Aorta (tissue), 5 donors: ENCODE data around the gene TMEM259. TPM values are rescaled to one million over a fixed set of nuclear protein-coding genes. Genes with fewer than 3 reads are reported as not detected.

Experiments used
- ATAC-seq: fragments of 200-7000 bp; cut with Tn5 transposase; one replicate; pipeline ENCODE4 v1.9.1; 2022; ENCODE audit warnings: moderate library complexity; ENCODE audit not compliant: low FRiP score
- DNase-seq, 2 donors: peaks; one replicate each; pipeline ENCODE4 v3.0.0-alpha.2; 2020
- H3K27ac ChIP-seq, 2 donors: one replicate each; pipeline ENCODE4 v1.5.1; 2013; ENCODE audit warnings: low read length in 2 of 2, mild to moderate bottlenecking in 2 of 2, moderate library complexity in 2 of 2, control low read depth in 1 of 2, inconsistent platforms in 1 of 2, low read depth in 1 of 2
- H3K27me3 ChIP-seq, 2 donors: one replicate each; pipeline ENCODE4 v1.6.1; 2013; ENCODE audit warnings: control low read depth in 1 of 2, low read length in 1 of 2, mild to moderate bottlenecking in 1 of 2, moderate library complexity in 1 of 2; ENCODE audit not compliant: insufficient read depth in 2 of 2, control insufficient read depth in 1 of 2
- H3K36me3 ChIP-seq, 2 donors: one replicate each; pipeline ENCODE4 v1.6.1; 2013; ENCODE audit warnings: control low read depth in 1 of 2, low read length in 1 of 2, mild to moderate bottlenecking in 1 of 2; ENCODE audit not compliant: insufficient read depth in 2 of 2, control insufficient read depth in 1 of 2
- H3K4me1 ChIP-seq, 2 donors: one replicate each; pipeline ENCODE4 v1.6.1; 2013; ENCODE audit warnings: low read length in 2 of 2, control low read depth in 1 of 2, mild to moderate bottlenecking in 1 of 2, moderate library complexity in 1 of 2; ENCODE audit not compliant: insufficient read depth in 2 of 2, control insufficient read depth in 1 of 2
- H3K4me3 ChIP-seq, 2 donors: one replicate each; pipeline ENCODE4 v1.5.1; 2013; ENCODE audit warnings: low read length in 2 of 2, control low read depth in 1 of 2, mild to moderate bottlenecking in 1 of 2
- H3K9me3 ChIP-seq: one replicate; pipeline ENCODE4 v1.6.1; 2013; ENCODE audit warnings: mild to moderate bottlenecking, low read length; ENCODE audit not compliant: control insufficient read depth
- WGBS, 2 donors: extraction: QIAGEN DNeasy Blood & Tissue Kit; methylation state at CpG; one replicate each; pipeline ENCODE4 v1.1.7; 2013; 5-methylcytosine and 5-hydroxymethylcytosine counted together
- intact Hi-C, 2 donors: fragments of 100-400 bp; cut with DNase I; formaldehyde crosslinking; loops; one replicate each; pipeline versions ENCODE4 v1.14.2 to v1.15.0; 2022
- polyA plus RNA-seq, 2 donors: library from polyadenylated mRNA; stranded (reverse); fragments of 200-250 nt; gene quantifications; one replicate each; pipeline ENCODE4 v1.2.3, GENCODE V29; 2013
- total RNA-seq, 2 donors: library from RNA; stranded (reverse); fragmentation: NEBNext Ultra II Directional; extraction: Animal tissue kit (Norgen Biotek cat#: 25700); gene quantifications; one replicate each; pipeline ENCODE4 v1.2.1, GENCODE V29; 2021
- donor health status: healthy with polysubstance abuse.
- donor health status: Bipolar disorder and iron deficiency.
- donor health status: DM: no; HTN: no; CAD: no.
- donor health status: DM: no; HTN: no; CAD: no.
- donor health status: DM: yes; HTN: yes; CAD: no.

TMEM259 gene
- total and polyA plus RNA-seq, 4 donors, result 50.1 to 434 (median 130) TPM

DNA sequence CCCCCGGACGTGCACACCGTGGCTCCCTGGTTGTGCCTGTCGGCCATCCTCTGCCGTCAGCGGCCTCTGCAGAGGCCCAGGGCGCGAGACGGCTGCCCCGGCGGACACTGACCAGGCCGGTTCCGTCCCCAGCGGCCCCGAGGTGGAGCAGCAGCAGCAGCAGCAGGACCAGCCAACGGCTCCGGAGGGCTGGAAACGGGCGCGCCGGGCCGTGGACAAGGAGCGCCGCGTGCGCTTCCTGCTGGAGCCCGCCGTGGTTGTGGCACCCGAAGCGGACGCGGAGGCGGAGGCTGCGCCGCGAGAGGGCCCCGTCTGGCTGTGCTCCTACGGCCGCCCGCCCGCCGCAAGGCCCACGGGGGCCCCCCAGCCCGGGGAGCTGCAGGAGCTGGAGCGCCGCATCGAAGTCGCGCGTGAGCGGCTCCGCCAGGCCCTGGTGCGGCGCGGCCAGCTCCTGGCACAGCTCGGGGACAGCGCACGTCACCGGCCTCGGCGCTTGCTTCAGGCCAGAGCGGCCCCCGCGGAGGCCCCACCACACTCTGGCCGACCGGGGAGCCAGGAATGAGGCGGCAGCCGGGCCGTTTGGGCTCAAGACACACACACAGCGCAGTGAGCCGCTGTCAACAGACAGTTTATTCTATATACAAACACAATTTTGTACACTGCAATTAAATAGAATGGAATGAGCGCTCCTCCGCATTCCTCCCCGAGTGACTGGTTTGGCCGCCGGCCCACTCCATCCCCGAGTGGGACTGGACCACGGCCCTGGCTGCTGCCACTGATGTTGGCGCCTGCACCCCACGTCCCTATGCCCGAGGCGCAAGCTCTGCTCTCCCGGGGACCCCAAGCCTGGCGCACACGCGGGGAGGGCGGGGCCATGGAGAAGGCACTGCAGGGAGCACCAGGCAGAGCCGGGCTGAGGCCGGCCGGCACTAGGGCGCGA lies 11.6 kb downstream of the TMEM259 start:
- Histone ChIP-seq H3K27me3 (no peaks in the 10 kb centered on the region), H3K27ac (no peak overlapping the region), H3K9me3 (no peaks in the 10 kb centered on the region), H3K4me1 (no peaks in the 10 kb centered on the region), H3K36me3 (no peaks in the 10 kb centered on the region), H3K4me3 (no peak overlapping the region)
- ATAC-seq, result no peak
- intact Hi-C loops, result no loop called here
- no peak for DNase-seq
- 80 to 81% methylated on average over 82 to 92 of the region's 92 CpGs for WGBS, 2 donors

GRCh38 chr19:1008268-1009040 lies 12.5 kb downstream of the TMEM259 start:
- Histone ChIP-seq H3K36me3 (no peaks in the 10 kb centered on the region), H3K27me3 (no peaks in the 10 kb centered on the region), H3K27ac (no peak overlapping the region), H3K4me1 (no peaks in the 10 kb centered on the region), H3K4me3 (no peak overlapping the region), H3K9me3 (no peaks in the 10 kb centered on the region)
- ATAC-seq, result no peak
- intact Hi-C loops, result no loop called here
- DNase-seq, result no peak
- WGBS, 2 donors, result 93 to 94% methylated on average over 28 to 45 of the region's 45 CpGs

DNA sequence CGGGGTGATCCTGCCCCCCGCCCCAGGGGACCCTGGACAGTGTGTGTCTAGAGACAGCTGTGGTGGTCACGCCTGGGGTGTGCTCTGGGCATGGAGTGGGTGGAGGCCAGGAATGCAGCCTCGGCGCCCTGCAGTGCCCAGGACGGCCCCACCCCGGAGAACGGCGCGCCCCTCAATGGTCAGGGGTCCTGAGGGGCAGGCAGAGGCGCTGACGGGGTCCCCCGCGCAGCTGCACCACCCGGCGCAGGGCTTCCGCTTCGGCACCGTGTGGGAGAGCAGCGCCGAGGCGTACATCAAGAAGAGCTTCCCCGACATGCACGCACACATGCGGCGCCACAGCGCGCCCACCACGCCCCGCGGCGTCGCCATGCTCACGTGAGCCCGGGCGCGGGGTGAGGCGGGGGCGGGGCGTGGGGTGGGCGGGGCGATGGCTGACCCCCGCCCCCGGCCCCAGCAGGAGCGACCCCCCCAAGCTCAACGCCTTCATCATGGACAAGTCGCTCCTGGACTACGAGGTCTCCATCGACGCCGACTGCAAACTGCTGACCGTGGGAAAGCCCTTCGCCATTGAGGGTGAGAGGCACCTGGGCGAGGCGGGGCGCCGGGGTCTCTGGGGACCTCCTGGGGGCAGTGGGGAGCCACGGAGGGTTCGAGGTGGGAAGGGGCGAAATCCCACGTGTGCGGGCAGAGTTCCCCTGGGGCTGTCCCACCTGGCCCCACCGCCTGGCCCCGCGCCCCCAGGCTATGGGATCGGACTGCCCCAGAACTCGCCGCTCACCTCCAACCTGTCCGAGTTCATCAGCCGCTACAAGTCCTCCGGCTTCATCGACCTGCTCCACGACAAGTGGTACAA lies 13.3 kb downstream of the TMEM259 start:
- H3K27ac ChIP-seq, result no peak overlapping the region
- H3K9me3 ChIP-seq, result no peaks in the 10 kb centered on the region
- no peak for ATAC-seq
- intact Hi-C loops, result no loop called here
- H3K27me3 ChIP-seq, result no peaks in the 10 kb centered on the region
- H3K4me3 ChIP-seq, result no peak overlapping the region
- 93% methylated on average over 63 to 73 of the region's 73 CpGs for WGBS, 2 donors
- H3K4me1 ChIP-seq, result no peaks in the 10 kb centered on the region
- H3K36me3 ChIP-seq, result no peaks in the 10 kb centered on the region
- DNase-seq, result no peak

GRCh38 chr19:1006711-1007398 lies 14.1 kb downstream of the TMEM259 start:
- intact Hi-C loops, result no loop called here
- WGBS, 2 donors, result 69 to 75% methylated on average over 27 of the region's 27 CpGs
- no peak for DNase-seq

DNA sequence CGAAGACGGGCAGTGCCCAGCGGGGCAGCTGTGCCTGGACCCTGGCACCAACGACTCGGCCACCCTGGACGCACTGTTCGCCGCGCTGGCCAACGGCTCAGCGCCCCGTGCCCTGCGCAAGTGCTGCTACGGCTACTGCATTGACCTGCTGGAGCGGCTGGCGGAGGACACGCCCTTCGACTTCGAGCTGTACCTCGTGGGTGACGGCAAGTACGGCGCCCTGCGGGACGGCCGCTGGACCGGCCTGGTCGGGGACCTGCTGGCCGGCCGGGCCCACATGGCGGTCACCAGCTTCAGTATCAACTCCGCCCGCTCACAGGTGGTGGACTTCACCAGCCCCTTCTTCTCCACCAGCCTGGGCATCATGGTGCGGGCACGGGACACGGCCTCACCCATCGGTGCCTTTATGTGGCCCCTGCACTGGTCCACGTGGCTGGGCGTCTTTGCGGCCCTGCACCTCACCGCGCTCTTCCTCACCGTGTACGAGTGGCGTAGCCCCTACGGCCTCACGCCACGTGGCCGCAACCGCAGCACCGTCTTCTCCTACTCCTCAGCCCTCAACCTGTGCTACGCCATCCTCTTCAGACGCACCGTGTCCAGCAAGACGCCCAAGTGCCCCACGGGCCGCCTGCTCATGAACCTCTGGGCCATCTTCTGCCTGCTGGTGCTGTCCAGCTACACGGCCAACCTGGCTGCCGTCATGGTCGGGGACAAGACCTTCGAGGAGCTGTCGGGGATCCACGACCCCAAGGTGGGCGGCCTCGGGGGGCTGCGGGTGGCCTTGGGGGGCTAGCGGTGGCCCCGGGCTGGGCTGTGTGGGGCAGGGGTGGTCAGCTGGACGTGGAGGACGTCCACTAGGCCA lies 15.9 kb downstream of the TMEM259 start:
- no peak for DNase-seq
- Histone ChIP-seq H3K36me3 (no peaks in the 10 kb centered on the region), H3K4me1 (no peaks in the 10 kb centered on the region), H3K9me3 (no peaks in the 10 kb centered on the region), H3K27ac (no peak overlapping the region), H3K27me3 (no peaks in the 10 kb centered on the region), H3K4me3 (no peak overlapping the region)
- 89 to 90% methylated on average over 70 of the region's 70 CpGs for WGBS, 2 donors
- ATAC-seq, result no peak
- intact Hi-C loops, result no loop called here

More at GRCh38 chr19:1006711-1007398, 14.1 kb downstream of the TMEM259 start:
- ATAC-seq, result no peak
- H3K27ac ChIP-seq, result no peak overlapping the region
- no peaks in the 10 kb centered on the region for H3K9me3 ChIP-seq
- H3K36me3 ChIP-seq, result no peaks in the 10 kb centered on the region
- H3K4me3 ChIP-seq, result no peak overlapping the region
- H3K27me3 ChIP-seq, result no peaks in the 10 kb centered on the region
- no peaks in the 10 kb centered on the region for H3K4me1 ChIP-seq

- Histone ChIP-seq H3K9me3 (no peaks in the 10 kb centered on the region), H3K4me1 (no peaks in the 10 kb centered on the region), H3K36me3 (no peaks in the 10 kb centered on the region), H3K27ac (no peak overlapping the region), H3K27me3 (no peaks in the 10 kb centered on the region), H3K4me3 (no peak overlapping the region)
- 71 to 73% methylated on average over 32 of the region's 32 CpGs for WGBS, 2 donors
- ATAC-seq (no peak), DNase-seq (no peak)
- intact Hi-C loops, result no loop called here
Observed at GRCh38 chr19:1004204-1004802, 16.6 kb downstream of the TMEM259 start.

DNA sequence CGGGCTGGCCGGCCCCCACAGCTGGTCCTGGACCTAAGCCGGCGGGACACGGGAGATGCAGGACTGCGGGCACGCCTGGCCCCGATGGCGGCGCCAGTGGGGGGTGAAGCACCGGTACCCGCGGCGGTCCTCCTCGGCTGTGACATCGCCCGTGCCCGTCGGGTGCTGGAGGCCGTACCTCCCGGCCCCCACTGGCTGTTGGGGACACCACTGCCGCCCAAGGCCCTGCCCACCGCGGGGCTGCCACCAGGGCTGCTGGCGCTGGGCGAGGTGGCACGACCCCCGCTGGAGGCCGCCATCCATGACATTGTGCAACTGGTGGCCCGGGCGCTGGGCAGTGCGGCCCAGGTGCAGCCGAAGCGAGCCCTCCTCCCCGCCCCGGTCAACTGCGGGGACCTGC lies 17.6 kb downstream of the TMEM259 start:
- 85 to 87% methylated on average over 32 to 37 of the region's 37 CpGs for WGBS, 2 donors
- H3K27me3 ChIP-seq, result no peaks in the 10 kb centered on the region
- H3K4me1 ChIP-seq, result no peaks in the 10 kb centered on the region
- intact Hi-C loops, result no loop called here
- no peak for DNase-seq
- no peak overlapping the region for H3K4me3 ChIP-seq
- H3K36me3 ChIP-seq, result no peaks in the 10 kb centered on the region
- ATAC-seq, result no peak
- no peak overlapping the region for H3K27ac ChIP-seq
- no peaks in the 10 kb centered on the region for H3K9me3 ChIP-seq
